D721Med (cell line): ENCODE results near the gene SLC9A9.

Experiments used
- DNase-seq: peaks from one replicate; pipeline ENCODE4 v3.0.0; 2011; ENCODE audit warnings: low spot score; ENCODE audit not compliant: insufficient read length
- FAIRE-seq: peaks from 2 replicates; lab custom pipeline; 2011; peaks lifted over from hg19 to GRCh38; lab: Jason Lieb, UNC
- TF ChIP-seq, protein P1 (sequence below): IDR thresholded peaks from 2 replicates; pipeline ENCODE4 v1.5.1; 2012; ENCODE audit warnings: mild to moderate bottlenecking, control low read depth; ENCODE audit not compliant: insufficient read depth; ENCODE audit errors: missing control alignments

Gene SLC9A9

DNA sequence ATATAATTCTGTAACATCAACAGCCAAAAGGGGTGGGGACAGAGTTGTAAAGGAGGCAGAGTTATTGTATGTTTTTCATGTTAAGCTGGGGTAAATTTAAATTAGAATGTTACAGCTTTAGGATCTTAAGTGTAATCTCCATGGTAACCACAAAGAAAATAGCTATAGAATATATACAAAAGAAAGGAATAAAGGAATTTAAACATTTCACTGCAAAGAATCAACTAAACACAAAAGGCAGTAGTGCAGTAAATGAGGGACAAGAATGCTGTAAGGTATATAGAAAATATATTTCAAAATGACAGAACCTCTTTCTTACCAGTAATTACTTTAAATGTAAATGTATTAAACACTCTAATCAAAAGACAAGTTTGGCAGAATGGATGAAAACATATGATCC, 361.7 kb downstream of the SLC9A9 start:
- TF ChIP-seq, protein P1, sequence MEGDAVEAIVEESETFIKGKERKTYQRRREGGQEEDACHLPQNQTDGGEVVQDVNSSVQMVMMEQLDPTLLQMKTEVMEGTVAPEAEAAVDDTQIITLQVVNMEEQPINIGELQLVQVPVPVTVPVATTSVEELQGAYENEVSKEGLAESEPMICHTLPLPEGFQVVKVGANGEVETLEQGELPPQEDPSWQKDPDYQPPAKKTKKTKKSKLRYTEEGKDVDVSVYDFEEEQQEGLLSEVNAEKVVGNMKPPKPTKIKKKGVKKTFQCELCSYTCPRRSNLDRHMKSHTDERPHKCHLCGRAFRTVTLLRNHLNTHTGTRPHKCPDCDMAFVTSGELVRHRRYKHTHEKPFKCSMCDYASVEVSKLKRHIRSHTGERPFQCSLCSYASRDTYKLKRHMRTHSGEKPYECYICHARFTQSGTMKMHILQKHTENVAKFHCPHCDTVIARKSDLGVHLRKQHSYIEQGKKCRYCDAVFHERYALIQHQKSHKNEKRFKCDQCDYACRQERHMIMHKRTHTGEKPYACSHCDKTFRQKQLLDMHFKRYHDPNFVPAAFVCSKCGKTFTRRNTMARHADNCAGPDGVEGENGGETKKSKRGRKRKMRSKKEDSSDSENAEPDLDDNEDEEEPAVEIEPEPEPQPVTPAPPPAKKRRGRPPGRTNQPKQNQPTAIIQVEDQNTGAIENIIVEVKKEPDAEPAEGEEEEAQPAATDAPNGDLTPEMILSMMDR = no peak
- no peak for DNase-seq
- FAIRE-seq = no peak

DNA sequence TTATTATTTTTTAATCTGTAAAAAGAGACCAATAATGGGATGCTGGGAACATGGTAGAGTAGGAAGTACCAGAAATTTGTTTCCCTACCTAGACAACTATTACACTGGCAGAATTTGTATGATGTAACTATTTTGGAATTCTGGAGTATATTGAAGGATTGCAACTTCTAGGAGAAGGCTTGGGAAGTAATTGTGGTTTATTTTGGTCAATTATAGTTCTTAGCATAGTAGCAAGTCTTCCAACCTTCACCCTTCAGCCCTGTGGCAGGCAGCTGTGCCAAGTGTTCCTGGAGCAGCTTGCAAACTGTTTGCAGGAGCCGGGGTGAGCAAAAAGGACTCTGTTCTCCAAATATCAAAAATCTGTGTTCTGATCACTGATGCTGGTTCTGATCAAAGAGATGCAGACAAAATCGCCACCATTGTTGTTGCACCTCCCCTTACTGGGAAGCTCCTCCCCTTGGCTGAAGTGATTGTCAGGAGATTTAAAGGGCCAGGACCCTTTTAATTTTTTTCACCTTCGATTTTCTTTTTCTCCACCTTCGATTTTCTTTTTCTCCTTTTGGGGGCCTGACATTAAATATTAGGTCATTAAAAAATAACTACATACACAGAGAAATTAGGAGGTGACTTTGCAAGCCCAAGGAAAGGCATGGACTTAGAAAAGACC, 363.3 kb downstream of the SLC9A9 start:
- TF ChIP-seq, protein P1 = no peak
- FAIRE-seq = no peak
- no peak for DNase-seq

DNA sequence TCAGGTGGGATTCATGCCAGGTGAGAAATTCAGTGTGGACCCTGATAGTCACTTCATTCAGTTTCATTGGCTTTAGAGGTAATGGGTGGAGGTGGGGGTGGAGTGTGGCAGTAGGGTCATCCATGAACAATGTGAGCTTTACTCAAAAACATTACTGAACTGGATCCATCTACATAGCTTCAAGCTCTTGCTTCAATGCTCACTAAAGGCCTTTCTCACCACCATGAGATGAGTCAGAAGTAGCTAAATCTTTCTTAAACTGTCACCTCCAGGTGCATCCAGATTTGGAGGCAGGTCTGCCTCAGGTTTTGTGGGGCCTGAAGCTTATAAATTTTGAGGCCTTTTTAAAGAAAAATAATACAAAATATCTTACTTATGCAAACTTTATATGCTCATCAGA, 365.1 kb downstream of the SLC9A9 start:
- FAIRE-seq (no peak), DNase-seq (no peak)
- TF ChIP-seq, protein P1 = no peak

DNA sequence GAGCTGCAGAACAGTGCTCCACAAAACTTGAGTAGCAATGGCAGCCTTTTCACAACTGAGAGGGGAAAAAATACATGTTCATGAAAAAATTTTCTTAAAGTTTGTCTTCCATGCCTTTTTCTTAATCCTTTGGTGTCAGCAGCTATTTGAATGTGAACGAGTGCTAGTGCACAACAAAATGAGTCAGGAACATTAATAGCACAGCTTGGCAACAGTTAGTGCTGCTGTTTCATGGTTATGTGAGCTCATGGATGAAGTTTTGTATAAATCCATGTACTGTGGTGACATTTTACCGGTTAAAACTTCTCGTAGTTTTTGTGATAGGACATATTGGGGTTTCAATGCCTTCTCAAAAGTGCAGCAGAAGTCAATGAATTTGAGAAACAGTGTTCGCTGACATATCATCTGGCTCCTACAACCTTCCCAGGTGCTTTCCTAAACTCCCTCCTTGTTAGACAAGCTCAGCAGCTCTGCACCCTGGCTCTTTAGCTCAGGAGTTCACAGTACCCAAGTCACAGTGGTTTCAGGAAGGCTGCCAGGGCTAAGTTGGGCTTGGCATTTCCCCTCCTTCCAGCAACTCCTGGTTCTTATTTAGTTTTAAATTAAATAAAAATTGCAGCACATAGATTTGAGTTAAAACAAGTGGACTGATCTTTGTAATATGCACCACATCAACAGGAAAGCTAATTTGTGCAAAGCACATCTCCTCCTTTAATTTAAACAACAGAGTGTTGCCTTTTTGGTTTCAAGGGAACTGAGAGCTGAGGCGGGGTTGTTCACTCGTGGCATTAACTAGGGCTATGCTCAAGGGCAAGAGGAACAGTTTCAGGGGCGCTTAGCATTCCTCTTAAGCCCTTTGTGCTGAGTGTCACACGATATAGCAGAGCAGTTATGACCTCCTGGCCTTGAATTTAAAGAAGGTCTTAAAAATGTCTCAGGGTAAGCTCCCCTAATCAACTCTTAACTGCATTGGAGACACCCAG, 365.9 kb downstream of the SLC9A9 start:
- DNase-seq = no peak
- FAIRE-seq = no peak
- TF ChIP-seq, protein P1 = no peak

DNA sequence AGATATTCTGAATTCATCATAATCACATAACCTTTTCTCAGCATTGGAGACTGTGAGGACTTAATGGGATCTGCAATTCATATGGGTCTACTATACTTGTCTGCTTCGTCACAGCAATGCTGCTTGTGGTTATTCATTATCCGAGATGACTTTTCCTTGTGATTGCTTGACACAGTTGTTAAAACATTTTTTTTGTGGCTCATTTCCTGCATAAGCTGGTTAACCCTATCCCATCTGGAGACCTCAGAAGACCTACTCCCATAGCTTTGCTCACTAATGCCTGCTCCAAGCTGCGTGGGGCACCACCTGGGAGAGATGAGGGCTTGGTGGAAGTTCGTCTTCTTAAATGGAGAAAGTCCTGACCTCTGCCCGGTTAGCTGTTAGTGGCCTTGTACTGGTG, 367.9 kb downstream of the SLC9A9 start:
- no peak for FAIRE-seq

DNA sequence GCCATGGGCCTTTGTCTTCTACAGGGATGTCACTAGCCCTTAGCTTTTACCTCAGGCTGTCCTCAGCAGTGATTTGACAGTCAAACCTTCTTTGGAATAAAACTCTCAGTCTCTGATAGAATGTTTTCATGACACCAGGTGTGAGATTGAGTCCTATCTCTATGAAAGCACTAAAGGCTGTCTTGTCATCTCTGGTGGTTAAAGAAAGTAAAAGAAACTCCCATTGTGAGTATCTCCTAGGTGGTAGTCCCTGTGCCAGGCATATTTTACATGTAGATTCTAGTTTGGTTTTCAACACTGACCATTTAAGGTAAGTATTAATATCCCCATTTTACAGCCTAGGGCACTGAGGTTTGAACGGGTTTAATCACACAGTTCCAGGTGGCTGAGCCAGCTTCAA, 368.5 kb downstream of the SLC9A9 start:
- FAIRE-seq (no peak), DNase-seq (no peak)
- TF ChIP-seq, protein P1 = no peak

More for the DNA sequence above, 367.9 kb downstream of the SLC9A9 start:
- TF ChIP-seq, protein P1 = no peak
- no peak for DNase-seq
